Mesenteric fat pad (tissue), 1 donor: ENCODE measurements around the gene RDM1. TPM values are rescaled to one million over a fixed set of nuclear protein-coding genes. Genes with fewer than 3 reads are reported as not detected.
"Not testable (repeated sequence)": the region's sequence is repeated elsewhere in the genome, so short reads cannot be mapped to it uniquely, and the experiment has no call there.

Experiments
- DNase-seq: peaks from one replicate; pipeline ENCODE4 v3.0.0-alpha.2; 2020; ENCODE audit warnings: low spot score
- total RNA-seq: library from RNA; stranded (reverse); fragmentation: NEBNext Ultra II Directional; extraction: Animal tissue kit (Norgen Biotek cat#: 25700); gene quantifications from one replicate; pipeline ENCODE4 v1.2.1, GENCODE V29; 2021
- donor health status: DM: yes; HTN: yes; CAD: no.

The RDM1 gene
- total RNA-seq, 1 donor from 2014 or later, result not detected

GRCh38 chr17:35900708-35901480 is 29.7 kb downstream of the RDM1 start:
- DNase-seq, result no peak

DNA sequence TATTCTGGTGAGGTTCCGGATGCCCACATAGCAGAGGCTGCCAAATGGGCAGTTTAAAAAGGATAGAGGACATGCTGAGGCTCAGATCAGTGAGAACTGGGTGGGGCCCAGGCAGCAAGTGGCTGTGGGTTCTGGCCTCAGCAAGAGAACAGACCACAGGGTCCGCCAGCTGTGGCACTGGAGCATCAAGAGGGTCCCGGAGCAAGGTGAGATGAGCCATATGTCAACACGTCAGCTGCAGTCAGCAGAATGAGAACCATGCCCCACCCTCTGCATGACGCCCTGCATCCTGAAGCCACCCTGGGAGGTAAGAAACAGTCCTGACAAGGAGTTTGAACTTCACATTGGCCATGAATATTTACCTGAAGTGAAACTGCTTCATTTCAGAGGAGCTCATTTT is 30.3 kb downstream of the RDM1 start:
- no peak for DNase-seq

- DNase-seq, result no peak
These were observed 32.1 kb downstream of the RDM1 start for GRCh38 chr17:35898283-35899070.

DNA sequence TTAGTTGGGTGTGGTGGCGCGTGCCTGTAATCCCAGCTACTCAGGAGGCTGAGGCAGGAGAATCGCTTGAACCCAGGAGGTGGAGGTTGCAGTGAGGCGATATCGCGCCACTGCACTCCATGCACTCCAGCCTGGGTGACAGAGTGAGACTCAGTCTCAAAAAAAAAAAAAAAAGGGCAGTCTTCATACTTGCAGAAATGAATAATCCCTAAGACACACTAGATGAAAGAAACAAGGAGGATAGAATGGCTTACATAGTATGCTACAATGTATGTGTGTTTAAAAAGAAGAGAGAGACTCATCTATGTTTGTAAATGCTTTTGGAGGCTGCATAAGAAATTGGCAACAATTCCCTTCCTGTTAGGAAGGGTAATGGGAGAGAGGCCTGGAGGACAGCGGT is 32.8 kb downstream of the RDM1 start:
- DNase-seq, result not testable (repeated sequence)

GRCh38 chr17:35895636-35896587 is 34.7 kb downstream of the RDM1 start:
- DNase-seq, result peak; percentile 41

DNA sequence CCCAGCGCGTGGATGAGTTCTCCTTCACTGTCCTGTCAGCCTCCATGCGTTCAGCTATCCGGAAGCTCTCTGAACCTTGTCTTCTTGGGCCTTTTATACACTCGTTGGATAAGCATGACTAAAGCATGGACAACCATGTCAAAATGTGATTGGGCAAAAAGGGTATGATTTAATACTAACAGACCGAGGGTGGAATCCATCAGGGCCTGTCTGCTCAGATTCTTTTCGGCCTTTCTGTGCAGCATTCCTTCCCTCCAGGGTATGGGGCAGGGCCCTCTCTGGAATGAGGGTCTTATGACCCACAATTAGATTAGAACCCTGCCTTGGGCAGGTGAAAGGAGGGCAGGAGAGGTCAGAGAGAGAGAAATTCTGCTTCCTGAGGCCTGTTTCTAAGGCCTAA is 36.4 kb downstream of the RDM1 start:
- peak; percentile 8 for DNase-seq

DNA sequence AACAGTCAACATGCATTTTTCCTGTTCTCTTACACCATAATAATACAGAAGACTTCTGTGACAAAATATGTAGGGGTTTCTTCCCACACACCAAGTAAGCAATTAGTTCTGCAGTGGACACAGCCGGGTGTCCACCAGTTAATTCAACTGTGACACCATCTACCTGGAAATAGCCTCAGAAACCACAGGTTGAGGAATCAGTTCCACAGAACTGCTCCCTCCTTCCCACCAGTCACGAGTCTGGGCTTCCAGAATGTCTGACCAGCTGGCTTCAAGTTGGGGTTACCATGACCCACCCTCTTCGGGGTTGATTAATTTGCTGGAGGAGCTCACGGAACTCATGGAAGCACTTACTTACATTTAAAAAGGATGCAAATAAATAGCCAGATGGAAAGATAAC is 36.8 kb downstream of the RDM1 start:
- DNase-seq, result no peak

- DNase-seq, result no peak
These were observed 38.2 kb downstream of the RDM1 start for GRCh38 chr17:35892091-35893035.

GRCh38 chr17:35891269-35891668 is 39.3 kb downstream of the RDM1 start:
- DNase-seq, result no peak

- no peak for DNase-seq
These were observed 39.8 kb downstream of the RDM1 start for GRCh38 chr17:35890774-35891155.

DNA sequence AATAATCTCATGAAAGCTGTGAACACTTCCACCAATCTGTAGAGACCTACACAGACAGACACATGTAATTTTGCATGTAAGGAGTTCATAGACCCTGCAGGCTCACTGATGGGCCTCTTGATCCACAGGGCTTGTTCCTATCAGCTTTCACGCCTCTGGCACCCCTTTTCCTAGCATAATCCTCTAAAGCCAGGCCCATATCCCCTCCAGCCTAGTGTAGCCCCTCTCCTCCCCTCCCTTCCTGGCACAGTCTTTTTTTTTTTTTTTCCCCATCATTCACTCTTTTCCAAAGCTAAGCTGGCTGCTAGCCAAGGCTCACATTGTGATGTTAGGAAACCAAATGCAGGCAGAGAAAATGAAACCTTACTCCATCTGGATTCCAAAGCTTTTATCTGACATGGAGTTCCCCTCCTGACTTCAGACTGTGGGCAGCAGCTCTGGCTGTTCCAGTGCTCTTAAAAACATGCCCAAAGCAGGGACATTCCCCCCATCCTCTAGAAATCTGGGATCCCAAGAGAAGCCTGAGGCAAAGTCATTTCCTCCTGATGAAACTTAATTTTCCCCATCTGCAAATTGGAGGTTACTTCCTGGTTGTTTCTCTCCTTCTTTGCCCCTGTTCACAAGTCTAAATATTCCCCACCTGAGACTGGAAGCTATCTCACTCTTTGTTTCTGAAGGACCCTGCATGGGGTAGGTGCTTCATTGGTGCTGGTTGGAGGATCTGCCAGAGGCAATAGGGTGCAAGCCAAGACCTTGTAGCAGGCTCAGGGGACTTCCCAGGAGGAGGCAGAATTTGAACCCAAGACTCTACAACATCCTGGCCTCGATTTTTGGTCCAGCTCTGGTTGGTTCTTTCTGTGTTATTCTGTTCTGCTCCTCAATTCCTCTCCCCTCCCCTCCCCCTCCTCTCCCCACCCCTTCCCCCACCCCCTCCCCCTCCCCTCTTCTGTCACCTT is 40.5 kb downstream of the RDM1 start:
- DNase-seq, result no peak

- DNase-seq, result no peak
These were observed 41.3 kb downstream of the RDM1 start for GRCh38 chr17:35889241-35889640.

DNA sequence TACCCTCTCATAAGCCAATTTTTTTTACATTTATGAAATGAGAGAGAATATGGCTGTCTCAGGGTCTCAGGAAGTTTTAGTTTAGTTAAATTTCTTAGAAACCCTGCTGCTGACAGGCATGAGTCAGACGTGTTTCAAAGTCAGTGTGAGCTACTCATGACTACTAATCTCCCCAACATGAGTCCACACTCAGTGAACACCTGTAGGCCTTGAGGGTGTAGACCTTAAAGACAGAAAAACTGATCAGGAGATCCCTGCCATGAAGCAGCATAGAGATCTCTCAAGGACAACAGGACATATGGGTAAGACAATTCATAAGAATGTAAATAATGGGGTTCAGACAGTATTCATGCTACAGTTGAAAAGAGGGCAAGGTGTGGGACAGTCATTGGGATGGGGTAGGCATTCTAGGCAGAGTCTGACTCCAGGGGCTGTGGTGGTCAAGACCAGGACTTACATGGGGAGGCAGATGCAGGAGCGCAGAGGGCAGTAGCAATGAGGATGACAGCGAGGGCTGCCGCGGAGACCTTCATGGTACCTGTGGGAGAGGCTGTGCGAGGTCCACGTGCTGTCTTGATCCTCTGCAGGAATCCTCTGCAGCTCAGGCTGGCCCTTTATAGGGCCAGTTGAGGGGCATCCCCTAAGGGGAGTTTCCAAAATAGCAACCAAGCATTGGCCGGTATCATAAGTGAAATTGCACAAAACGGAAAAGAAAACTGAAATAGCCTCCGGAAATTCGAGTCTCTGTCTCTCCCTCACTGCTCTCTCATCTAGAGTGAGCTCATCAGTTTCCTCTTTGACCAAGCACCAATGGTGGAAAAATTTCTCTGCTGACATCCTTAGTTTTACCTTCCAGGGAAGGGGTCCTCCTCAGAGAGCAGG is 50.6 kb downstream of the RDM1 start, which contains the start of gene CCL5:
Gene CCL5, minus strand, starts transcription at position 588 of the 882 bp plus-strand sequence.
- DNase-seq, result no peak

DNA sequence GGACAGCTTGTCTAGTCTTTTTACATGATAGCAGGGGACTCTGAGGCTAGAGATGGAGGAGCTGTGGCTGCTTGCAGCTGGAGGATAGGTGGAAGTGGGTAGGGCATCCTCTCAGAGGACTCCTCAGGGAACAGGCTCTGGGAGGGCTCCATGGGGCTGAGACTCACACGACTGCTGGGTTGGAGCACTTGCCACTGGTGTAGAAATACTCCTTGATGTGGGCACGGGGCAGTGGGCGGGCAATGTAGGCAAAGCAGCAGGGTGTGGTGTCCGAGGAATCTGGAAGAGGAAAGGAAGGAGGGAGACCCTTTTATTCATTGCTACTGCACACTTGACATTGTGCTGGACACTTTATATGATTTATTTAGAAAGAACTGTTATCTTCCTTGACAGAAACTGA is 52.2 kb downstream of the RDM1 start:
- no peak for DNase-seq

GRCh38 chr17:35877345-35878029 is 53.1 kb downstream of the RDM1 start:
- DNase-seq, result no peak

DNA sequence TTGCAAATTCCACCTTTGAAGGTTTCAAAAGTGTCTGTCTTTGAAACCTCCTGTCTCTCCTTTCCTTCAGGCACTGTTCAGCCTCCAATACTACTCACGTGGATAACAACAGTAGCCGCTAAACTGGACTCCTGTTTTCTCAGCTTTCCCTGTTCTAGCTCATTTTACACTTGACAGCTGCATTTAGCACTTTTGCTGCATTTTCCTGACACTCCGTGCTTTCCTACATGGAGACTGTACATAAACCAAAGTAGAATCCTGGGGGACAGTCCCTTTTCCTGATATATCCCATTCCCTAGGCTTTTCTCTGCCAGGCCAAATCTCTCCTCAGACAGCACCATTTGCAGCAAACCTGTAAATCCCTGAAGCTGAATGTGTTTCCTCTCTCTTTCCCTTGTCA is 54.0 kb downstream of the RDM1 start:
- no peak for DNase-seq

GRCh38 chr17:35875800-35876139 is 54.8 kb downstream of the RDM1 start:
- DNase-seq, result no peak
